GM12873 (cell line): ENCODE data around the gene ASIC2.

Experiments
- CTCF ChIP-seq: IDR thresholded peaks from 2 replicates; pipeline ENCODE4 v1.5.1; 2012; ENCODE audit warnings: low read depth, mild to moderate bottlenecking, moderate library complexity, low read length, control low read depth; ENCODE audit not compliant: insufficient read depth; ENCODE audit errors: missing control alignments

ASIC2 gene

GRCh38 chr17:33113991-33114370 is 179.1 kb downstream of the ASIC2 start:
- TF ChIP-seq CTCF: no peak

- no peak for TF ChIP-seq CTCF
These were observed 179.7 kb downstream of the ASIC2 start for GRCh38 chr17:33113276-33113990.

- TF ChIP-seq CTCF: no peak
These were observed 180.3 kb downstream of the ASIC2 start for GRCh38 chr17:33112763-33113162.

- no peak for TF ChIP-seq CTCF
These were observed 183.6 kb downstream of the ASIC2 start for GRCh38 chr17:33109336-33110072.

- TF ChIP-seq CTCF: no peak
These were observed 186.4 kb downstream of the ASIC2 start for GRCh38 chr17:33106525-33107165.

GRCh38 chr17:33105911-33106310 is 187.2 kb downstream of the ASIC2 start:
- TF ChIP-seq CTCF: no peak

GRCh38 chr17:33099906-33100305 is 193.2 kb downstream of the ASIC2 start:
- no peak for TF ChIP-seq CTCF
